TTC549 (cell line): ENCODE measurements around the gene BFSP1.

Experiments used
- FAIRE-seq: peaks from 2 replicates; lab custom pipeline; 2012; peaks lifted over from hg19 to GRCh38; lab: Jason Lieb, UNC

The BFSP1 gene

GRCh38 chr20:17495826-17496225, 35.4 kb downstream of the BFSP1 start:
- no peak for FAIRE-seq

- no peak for FAIRE-seq
Measured at GRCh38 chr20:17494201-17494600, 37.0 kb downstream of the BFSP1 start.

- FAIRE-seq = no peak
Measured at GRCh38 chr20:17493173-17493572, 38.0 kb downstream of the BFSP1 start.

- FAIRE-seq = no peak
Measured at GRCh38 chr20:17491488-17491887, 39.7 kb downstream of the BFSP1 start.

- no peak for FAIRE-seq
Measured at GRCh38 chr20:17491041-17491440, 40.1 kb downstream of the BFSP1 start.

GRCh38 chr20:17490501-17490900, 40.7 kb downstream of the BFSP1 start:
- FAIRE-seq = no peak

- no peak for FAIRE-seq
Measured at GRCh38 chr20:17488916-17489600, 42.1 kb downstream of the BFSP1 start.

GRCh38 chr20:17485017-17485416, 46.2 kb downstream of the BFSP1 start:
- FAIRE-seq = no peak

GRCh38 chr20:17482536-17482935, 48.6 kb downstream of the BFSP1 start:
- no peak for FAIRE-seq

GRCh38 chr20:17481661-17482060, 49.5 kb downstream of the BFSP1 start:
- no peak for FAIRE-seq

GRCh38 chr20:17480696-17481095, 50.5 kb downstream of the BFSP1 start:
- no peak for FAIRE-seq

- no peak for FAIRE-seq
Measured at GRCh38 chr20:17479063-17479657, 52.0 kb downstream of the BFSP1 start.

GRCh38 chr20:17473659-17474058, 57.5 kb downstream of the BFSP1 start:
- no peak for FAIRE-seq

- no peak for FAIRE-seq
Measured at GRCh38 chr20:17471606-17472187, 59.5 kb downstream of the BFSP1 start.

- no peak for FAIRE-seq
Measured at GRCh38 chr20:17470973-17471372, 60.2 kb downstream of the BFSP1 start.

- no peak for FAIRE-seq
Measured at GRCh38 chr20:17470521-17470920, 60.7 kb downstream of the BFSP1 start.

- FAIRE-seq = no peak
Measured at GRCh38 chr20:17469246-17470030, 61.7 kb downstream of the BFSP1 start.

GRCh38 chr20:17468073-17468840, 62.9 kb downstream of the BFSP1 start:
- no peak for FAIRE-seq

- no peak for FAIRE-seq
Measured at GRCh38 chr20:17467120-17467655, 64.0 kb downstream of the BFSP1 start.

- no peak for FAIRE-seq
Measured at GRCh38 chr20:17466641-17467040, 64.5 kb downstream of the BFSP1 start.

- no peak for FAIRE-seq
Measured at GRCh38 chr20:17465236-17465635, 65.9 kb downstream of the BFSP1 start.

- FAIRE-seq = no peak
Measured at GRCh38 chr20:17463711-17464110, 67.5 kb downstream of the BFSP1 start.
